Measurements from ENCODE around the gene SPDYE17.
"Not testable (repeated sequence)": the region's sequence is repeated elsewhere in the genome, so short reads cannot be mapped to it uniquely, and the experiment has no call there.

Gene SPDYE17, protein sequence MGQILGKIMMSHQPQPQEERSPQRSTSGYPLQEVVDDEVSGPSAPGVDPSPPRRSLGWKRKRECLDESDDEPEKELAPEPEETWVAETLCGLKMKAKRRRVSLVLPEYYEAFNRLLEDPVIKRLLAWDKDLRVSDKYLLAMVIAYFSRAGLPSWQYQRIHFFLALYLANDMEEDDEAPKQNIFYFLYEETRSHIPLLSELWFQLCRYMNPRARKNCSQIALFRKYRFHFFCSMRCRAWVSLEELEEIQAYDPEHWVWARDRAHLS

GRCh38 chr7:77032261-77032660 lies at the start of gene SPDYE17:
Gene SPDYE17 (minus strand): TSS chr7:77032361. CDS start chr7:77030570, 1,791 bp downstream.
- not testable (repeated sequence) for DNase-seq

DNA sequence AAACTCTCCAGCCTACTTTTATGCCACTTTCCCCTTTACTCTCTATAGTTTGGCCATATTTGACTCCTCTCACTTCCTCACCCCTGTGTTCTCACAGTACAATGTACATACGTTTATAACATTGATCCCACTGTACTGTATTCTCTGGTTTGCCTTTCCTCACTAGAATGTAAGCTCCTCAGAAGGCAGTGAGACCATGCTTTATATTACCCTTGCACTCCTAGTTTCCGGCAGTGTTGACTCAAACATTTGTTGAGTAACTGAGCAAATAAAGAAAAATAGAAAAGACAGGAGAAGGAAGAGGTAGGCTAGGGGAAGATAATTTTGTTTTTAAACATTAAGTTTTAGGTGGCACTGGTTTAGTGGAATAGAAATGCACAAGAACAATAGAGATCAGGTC lies 48.1 kb upstream of the SPDYE17 start:
- not testable (repeated sequence) for DNase-seq

GRCh38 chr7:77079624-77080023 lies 47.5 kb upstream of the SPDYE17 start:
- not testable (repeated sequence) for DNase-seq

DNA sequence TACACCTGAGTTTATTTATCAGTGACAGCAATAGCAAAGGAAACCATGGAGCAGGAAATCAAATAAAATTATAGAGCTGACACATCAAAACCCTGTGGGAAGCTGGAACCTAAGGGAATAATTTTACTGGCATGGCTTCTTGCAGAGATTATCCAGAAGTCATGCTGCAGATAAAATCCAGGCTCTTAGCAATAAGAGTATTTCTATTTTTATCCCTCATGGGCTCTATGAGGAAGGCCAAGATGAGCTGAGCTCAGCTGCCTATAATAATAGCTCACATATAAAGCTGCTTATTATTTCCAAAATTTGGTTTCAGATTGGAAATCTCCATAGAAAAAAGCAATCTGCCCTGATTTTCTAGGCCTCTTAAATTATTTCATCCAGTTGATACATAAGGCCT lies 47.0 kb upstream of the SPDYE17 start:
- peak; percentile 25 for DNase-seq

DNA sequence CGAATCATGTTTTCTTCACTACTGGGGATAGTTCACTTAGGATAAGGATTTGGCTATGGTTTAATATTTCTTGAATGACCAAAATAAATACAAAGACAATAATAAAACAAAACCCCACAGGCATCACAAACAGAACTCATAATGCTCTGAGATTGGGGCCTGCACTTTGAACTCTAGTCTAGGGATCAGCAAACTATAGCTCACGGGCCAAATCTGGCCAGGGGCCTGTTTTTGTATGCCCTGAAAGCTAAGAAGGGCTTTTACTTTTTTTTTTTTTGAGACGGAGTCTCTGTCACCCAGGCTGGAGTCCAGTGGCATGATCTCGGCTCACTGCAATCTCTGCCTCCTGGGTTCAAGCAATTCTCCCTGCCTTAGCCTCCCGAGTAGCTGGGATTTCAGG lies 44.9 kb upstream of the SPDYE17 start:
- not testable (repeated sequence) for DNase-seq

GRCh38 chr7:77074786-77075396 lies 42.7 kb upstream of the SPDYE17 start:
- DNase-seq = not testable (repeated sequence)

GRCh38 chr7:77071108-77071507 lies 38.9 kb upstream of the SPDYE17 start:
- DNase-seq = not testable (repeated sequence)

DNA sequence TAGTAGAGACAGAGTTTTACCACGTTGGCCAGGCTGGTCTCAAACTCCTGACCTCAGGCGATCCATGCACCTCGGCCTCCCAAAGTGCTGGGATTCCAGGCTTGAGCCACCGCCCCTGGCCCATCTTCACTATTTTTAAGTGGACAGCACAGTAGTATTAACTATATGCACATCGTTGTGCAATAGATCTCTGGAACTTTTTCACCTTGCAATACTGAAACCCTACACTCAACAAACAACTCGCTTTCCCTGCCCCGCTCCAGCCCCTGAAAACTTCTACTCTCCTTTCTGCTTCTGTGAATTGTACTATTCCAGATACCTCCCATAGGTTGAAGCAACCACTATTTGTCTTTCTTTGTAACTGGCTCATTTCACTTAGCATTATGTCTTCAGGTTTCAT lies 33.7 kb upstream of the SPDYE17 start:
- not testable (repeated sequence) for DNase-seq

- DNase-seq = not testable (repeated sequence)
Measured at GRCh38 chr7:77063732-77064131, 31.6 kb upstream of the SPDYE17 start.

DNA sequence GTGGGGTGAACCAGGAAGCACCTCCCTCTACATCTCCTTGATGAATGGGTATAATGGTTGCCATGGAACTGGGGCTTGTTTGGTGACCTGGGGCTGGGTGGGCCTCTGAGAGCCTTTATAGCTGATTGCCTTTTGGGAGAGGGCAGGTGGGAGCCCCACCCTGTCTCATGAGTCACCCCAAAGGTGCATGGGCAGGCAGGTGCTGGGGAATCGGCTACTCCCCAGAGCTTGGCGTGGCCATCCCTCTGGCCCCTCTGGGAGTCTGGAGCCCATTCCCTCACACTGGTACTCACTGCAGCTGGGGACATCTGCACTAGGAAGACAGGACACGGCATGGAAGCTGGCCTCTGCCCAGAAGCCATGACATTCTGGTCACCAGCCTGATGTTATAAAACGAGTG lies 30.4 kb upstream of the SPDYE17 start, which contains the start of gene SPDYE18:
Gene SPDYE18, minus strand, starts transcription at position 2 of the 400 bp plus-strand sequence. CDS start 2,046 bp downstream, outside the sequence.
- not testable (repeated sequence) for DNase-seq

- DNase-seq = not testable (repeated sequence)
Measured at GRCh38 chr7:77026349-77026748, 5.8 kb downstream of the SPDYE17 start.

DNA sequence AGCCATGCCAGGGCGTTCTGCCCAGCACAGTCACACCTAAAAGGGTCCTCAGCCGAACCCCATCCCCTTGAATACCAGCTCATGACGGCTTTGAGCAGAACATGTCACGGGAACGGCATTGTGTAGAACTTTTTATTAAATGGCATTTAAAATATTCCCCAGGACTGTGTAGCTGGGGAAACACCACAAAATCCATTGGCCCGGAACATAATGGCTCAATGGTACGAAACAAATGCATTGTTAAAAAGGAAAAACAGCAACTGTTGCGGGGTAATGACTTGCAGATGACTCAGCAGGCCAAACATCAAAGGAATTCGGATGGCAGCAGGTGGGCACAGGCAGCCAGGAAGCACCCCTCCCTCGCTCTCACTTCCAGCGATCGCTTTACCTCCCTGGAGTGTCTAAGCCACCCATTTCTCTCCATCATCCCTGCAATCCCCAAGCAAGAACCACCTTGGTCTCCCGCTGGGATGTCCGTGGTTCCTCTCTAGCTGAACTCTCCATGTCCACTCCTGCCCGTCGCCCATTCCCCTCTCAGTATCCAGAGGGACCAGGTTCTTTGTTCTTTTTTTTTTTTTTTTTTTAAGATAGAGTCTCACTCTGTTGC lies 22.0 kb downstream of the SPDYE17 start:
- not testable (repeated sequence) for DNase-seq

GRCh38 chr7:77008000-77008399 lies 24.2 kb downstream of the SPDYE17 start:
- DNase-seq = not testable (repeated sequence)

GRCh38 chr7:77006127-77007110 lies 25.7 kb downstream of the SPDYE17 start:
- not testable (repeated sequence) for DNase-seq

DNA sequence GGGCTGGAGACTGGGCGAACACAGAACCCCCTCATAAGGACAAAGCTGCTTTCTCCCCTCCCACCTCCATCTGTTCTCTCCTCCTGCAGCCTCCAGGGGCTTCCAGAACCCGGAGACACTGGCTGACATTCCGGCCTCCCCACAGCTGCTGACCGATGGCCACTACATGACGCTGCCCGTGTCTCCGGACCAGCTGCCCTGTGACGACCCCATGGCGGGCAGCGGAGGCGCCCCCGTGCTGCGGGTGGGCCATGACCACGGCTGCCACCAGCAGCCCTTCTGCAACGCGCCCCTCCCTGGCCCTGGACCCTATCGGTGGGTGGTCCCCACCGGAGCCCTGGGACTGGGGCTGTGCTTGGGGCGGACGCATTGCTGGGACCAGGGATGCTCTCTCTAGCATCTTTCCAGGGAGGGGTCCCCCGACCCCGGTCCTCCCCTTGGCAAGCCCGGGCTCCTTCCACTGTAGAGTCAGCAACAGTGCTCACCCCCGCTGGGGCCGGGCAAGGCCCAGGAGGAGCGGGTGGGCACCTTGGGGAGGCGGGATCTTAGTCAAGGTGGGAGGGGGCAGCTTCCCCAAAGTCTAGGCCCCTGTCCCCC lies 26.6 kb downstream of the SPDYE17 start:
- DNase-seq = not testable (repeated sequence)

DNA sequence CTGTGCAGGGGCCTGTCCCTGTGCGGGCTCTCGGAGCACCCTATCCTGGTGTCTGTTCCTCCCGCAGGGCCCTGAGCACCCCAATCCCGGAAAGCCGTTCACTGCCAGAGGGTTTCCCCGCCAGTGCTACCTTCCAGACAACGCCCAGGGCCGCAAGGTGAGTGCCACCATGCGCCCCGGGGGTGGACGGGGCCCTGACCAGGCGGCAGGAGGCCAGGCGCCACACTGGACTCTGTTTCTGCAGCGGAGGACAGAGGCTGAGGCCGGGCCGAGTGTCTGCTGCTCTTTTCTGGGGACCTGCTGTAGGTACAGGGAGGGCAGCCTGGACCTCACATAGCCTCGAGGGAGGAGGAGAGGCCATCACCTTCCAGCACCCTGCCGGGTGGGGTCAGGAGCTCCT lies 28.0 kb downstream of the SPDYE17 start:
- DNase-seq = not testable (repeated sequence)

- not testable (repeated sequence) for DNase-seq
Measured at GRCh38 chr7:77003241-77003640, 28.9 kb downstream of the SPDYE17 start.

GRCh38 chr7:77002678-77003233 lies 29.4 kb downstream of the SPDYE17 start:
- not testable (repeated sequence) for DNase-seq

GRCh38 chr7:77002104-77002503 lies 30.1 kb downstream of the SPDYE17 start:
- DNase-seq = not testable (repeated sequence)

DNA sequence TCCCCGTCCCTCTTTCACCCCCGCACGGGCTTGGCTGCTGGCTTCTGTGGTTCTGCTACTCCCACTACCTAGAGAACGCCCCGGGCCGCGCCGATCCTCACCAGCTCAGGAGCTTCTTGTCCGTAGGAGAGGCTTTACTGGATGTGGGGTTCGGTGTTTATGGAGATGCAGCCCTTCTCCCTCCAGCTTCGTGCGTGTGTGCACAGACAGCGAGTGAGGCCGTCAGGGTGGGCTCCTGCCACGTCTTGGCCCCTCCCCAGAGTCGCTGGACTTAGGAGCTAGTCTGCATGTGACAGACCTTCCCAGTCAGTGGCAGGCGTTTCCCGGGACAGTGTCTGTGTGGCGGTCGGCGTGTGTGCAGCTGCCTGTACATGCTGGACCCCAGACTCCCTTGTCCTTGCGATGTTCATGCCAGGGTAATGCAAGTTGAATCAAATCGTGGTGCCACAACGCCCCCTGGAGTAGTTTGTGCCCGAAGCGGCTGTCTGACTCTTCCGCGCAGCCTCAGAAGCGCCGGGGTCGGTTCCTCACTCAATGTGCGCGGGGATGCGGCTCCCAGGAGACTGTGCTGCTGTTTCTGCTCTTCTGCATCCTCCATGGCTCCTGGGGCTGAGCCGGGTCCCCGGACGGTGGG lies 32.6 kb downstream of the SPDYE17 start:
- not testable (repeated sequence) for DNase-seq

GRCh38 chr7:76998764-76999450 lies 33.3 kb downstream of the SPDYE17 start:
- not testable (repeated sequence) for DNase-seq
